Endometrial microvascular endothelial cells (primary cell): ENCODE measurements around the gene ANP32B. TPM values are rescaled to one million over a fixed set of nuclear protein-coding genes. Genes with fewer than 3 reads are reported as not detected.

Experiments used
- in situ Hi-C: cut with HindIII; loops from 2 replicates; pipeline ENCODE4 v1.10.0; 2017; ENCODE audit warnings: low sequenced_read_pairs, low pct_unique_long_range_greater_than_20kb; ENCODE audit errors: inconsistent ontology term
- total RNA-seq: library from RNA; depleted of rRNA; stranded (reverse); fragments of >200 nt; gene quantifications from one replicate; pipeline ENCODE4 v1.2.3, GENCODE V29; 2015; ENCODE audit errors: inconsistent ontology term

ANP32B gene
- total RNA-seq, 1 donor from 2014 or later: 18.4 TPM

- in situ Hi-C loops: no loop called here
These were observed 66.3 kb downstream of the ANP32B start for GRCh38 chr9:98049288-98050072.

DNA sequence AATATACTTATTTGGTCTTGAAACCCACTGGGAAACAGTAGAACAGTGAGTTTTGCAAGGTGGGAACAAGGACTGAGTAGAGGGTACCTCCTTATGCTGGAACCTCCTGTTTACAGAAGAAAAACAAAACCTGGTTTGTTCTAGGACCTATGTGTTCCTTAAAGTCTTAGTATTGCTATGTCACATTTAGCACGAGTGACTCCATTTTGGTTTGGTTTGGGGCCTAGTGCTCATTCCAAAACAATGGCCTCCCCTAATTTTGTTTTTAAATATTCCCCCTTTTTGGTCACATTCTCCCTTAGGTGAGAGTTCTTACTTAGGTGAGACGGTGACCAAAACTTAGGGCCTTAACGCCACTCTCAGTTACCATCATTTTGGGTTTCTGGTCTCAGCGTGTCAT lies 67.2 kb downstream of the ANP32B start:
- in situ Hi-C loops: no loop called here

GRCh38 chr9:98054376-98054951 lies 71.3 kb downstream of the ANP32B start:
- in situ Hi-C loops: no loop called here

DNA sequence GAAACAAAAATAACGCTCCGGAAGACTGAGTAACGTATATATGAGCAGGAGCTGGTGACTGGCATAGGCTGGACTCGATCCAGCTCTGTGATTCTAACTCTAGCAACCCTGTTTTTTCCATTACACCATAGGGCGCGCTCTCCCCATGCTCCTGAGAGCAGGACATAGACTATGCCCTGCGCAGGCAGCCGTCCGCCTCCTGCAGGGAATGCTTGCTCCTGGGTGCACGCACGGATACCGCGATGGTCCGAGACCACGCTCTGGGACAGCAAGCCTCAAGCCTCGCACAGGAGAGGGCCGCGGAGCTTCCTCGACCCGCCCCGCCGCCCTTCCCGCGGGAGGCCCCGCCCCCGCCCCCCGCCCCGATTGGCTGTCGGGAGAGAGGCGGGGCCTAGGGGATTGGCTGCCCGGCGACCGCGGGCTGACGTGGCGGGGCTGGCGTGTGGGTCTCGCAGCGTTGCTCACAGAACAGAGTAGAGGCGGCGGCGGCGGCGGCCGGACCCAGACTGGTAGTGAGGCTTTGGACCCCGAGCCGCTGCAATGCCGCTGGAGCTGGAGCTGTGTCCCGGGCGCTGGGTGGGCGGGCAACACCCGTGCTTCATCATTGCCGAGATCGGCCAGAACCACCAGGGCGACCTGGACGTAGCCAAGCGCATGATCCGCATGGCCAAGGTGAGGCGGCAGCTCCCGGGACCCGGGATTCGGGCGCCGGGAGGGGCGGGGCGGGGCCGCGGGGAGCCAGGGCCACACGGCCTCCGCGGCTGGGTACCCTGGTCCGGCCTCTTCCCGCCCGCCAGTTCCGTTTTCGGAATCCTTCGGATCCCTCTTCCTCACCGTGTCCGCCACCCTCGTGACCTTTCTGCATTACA lies 73.4 kb downstream of the ANP32B start, which contains the start of gene NANS:
Gene NANS, plus strand, starts transcription at position 464 of the 869 bp plus-strand sequence. Its CDS starts 77 bp downstream, at position 541.
- in situ Hi-C loops: no loop called here

DNA sequence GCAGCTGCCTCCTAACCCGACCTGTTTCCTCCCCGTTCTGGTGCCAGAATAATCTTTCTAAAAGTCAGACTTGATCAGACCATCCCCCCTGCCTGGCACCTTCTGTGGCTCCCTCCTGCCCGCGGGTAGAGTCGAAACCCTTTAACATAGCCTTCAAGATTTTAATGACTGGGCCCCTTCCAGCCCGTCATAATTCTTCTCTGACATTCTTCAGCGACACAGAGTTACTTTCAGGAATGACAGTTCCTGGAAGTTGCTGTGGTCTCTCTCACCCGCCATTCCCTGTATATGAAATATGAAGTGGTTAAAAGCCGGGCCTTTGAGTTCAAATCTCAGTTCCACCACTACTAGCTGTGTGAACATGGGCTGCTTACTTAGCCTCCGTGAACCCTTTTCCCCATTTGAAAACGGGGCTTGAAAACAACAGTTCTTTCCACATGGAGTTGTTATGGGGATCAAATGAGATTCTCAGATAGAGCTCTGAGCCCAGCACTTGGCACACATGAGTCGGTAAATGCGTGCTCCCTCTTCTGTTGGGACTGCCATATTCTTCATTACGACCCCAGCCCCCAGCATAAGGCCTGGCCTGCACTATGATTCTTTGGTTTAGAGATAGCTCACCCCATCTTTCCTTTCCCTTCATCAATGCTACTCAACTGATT lies 74.1 kb downstream of the ANP32B start:
- in situ Hi-C loops: no loop called here

DNA sequence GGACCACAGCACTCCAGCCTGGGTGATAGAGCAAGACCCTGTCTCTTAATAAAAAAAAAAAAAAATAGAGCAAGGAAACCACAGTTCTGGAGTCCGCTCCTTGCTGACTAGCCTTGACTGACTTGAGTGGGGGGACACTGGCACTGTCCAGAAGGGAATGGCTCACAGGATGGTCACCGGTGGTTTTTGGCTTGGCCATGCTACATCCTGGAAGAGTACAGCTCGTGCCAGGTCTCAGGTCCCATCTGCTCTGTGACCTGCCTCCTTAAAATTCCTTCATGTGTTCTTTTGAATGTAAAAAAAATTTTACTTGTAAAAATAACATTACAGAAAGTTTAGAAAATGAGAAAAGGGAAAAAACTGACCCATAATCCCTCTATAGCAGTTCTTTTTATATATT lies 79.0 kb downstream of the ANP32B start:
- in situ Hi-C loops: no loop called here

DNA sequence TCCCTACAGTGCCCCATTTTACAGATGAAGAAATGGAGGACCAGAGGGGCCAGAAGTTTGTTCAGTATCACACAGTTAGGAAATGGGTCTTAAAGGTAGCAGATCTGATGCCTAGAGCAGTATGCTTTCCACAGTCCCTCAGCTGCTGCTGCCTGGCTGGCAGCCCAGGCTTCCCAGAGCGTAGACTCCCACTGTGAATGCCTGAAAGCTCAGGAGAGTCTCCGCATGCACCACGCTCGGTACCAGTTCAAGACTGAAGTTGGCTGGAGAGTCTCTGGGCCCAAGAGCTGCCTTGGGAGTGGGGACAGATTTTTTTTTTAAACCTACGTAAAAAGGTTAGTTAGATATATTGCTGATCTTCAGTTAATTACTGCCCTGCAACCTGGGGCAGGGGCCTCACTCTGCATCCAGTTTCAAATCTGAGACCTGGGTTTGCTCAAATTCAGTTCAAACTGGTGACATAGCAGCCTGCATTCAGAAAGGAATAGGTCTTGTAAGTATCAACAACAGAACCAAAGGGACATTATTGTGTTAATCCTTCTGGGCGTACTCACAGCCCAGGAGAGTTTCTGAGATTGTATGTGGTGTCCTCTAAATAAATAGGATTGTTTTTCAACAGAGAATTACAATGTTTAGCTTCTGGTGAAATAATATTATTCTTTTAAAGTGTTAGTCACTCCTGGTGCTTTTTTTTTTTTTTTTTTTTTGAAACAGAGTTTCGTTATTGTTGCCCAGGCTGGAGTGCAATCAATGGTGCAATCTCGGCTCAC lies 81.7 kb downstream of the ANP32B start:
- in situ Hi-C loops: no loop called here

Other genes starting within 250 kb of the ANP32B start
- gene FOXE1, start 130.1 kb upstream of the ANP32B start, total RNA-seq: not detected
- gene TRMO, start 60.8 kb upstream of the ANP32B start, total RNA-seq: 11.2 TPM
- gene HEMGN, start 45.2 kb upstream of the ANP32B start, total RNA-seq: not detected
- gene NANS, start 73.4 kb downstream of the ANP32B start, total RNA-seq: 149 TPM
- gene TRIM14, start 135.9 kb downstream of the ANP32B start, total RNA-seq: 17.1 TPM
- 3.0 TPM for gene CORO2A, start 209.3 kb downstream of the ANP32B start, total RNA-seq